Gastroesophageal sphincter (tissue), 4 donors: ENCODE results near the gene ZSCAN31. TPM values are rescaled to one million over a fixed set of nuclear protein-coding genes. Genes with fewer than 3 reads are reported as not detected.
"Not testable (repeated sequence)": the region's sequence is repeated elsewhere in the genome, so short reads cannot be mapped to it uniquely, and the experiment has no call there.

ENCODE experiments used
- ATAC-seq: fragments of 150-250 bp; one replicate; pipeline ENCODE4 v1.9.1; 2016; ENCODE audit warnings: mild to moderate bottlenecking, moderate library complexity
- H3K27ac ChIP-seq, 4 donors: fragments of 200-600 bp; sonication (generic) in 3 of 4; 1 replicate in 3 of 4; 2 replicates in 1 of 4; pipeline ENCODE4 v1.5.1; 2016 to 2019
- H3K27me3 ChIP-seq: fragments of 200-600 bp; sonication (generic); one replicate; pipeline ENCODE4 v1.5.1; 2019
- H3K36me3 ChIP-seq, 2 donors: fragments of 200-600 bp; sonication (generic); one replicate each; pipeline ENCODE4 v1.5.1; 2019; ENCODE audit warnings: control low read depth in 1 of 2
- H3K4me1 ChIP-seq, 3 donors: fragments of 200-600 bp; sonication (generic); 1 replicate in 2 of 3; 2 replicates in 1 of 3; pipeline ENCODE4 v1.5.1; 2016 to 2019; ENCODE audit warnings: control low read depth in 2 of 3
- H3K4me3 ChIP-seq, 2 donors: fragments of 200-600 bp; sonication (generic); one replicate each; pipeline ENCODE4 v1.5.1; 2019; ENCODE audit warnings: mild to moderate bottlenecking in 1 of 2, moderate library complexity in 1 of 2
- H3K9me3 ChIP-seq, 3 donors: fragments of 200-600 bp; sonication (generic); one replicate each; pipeline ENCODE4 v1.5.1; 2017 to 2019; ENCODE audit warnings: control low read depth in 2 of 3
- EP300 ChIP-seq: sonication (generic); formaldehyde crosslinking; IDR thresholded peaks from one replicate; pipeline ENCODE4 v1.6.1; 2017; ENCODE audit warnings: antibody characterized with exemption, mild to moderate bottlenecking
- POLR2A ChIP-seq, 2 donors: fragments of 450-650 bp; IDR thresholded peaks; one replicate each; pipeline ENCODE4 v1.6.1; 2017; ENCODE audit warnings: antibody characterized with exemption in 2 of 2, mild to moderate bottlenecking in 2 of 2, moderate library complexity in 1 of 2
- POLR2AphosphoS5 ChIP-seq: sonication (generic); formaldehyde crosslinking; IDR thresholded peaks from one replicate; pipeline ENCODE4 v1.6.1; 2017; ENCODE audit warnings: antibody characterized with exemption
- WGBS, 2 donors: methylation state at CpG; one replicate each; pipeline ENCODE4 v1.1.5; 2018; ENCODE audit warnings: low coverage in 1 of 2; 5-methylcytosine and 5-hydroxymethylcytosine counted together
- total RNA-seq, 4 donors: library from RNA; depleted of rRNA; stranded (reverse); fragments of >200 nt; gene quantifications; one replicate each; pipeline ENCODE4 v1.1.0, GENCODE V29; 2016
- TF ChIP-seq, protein P1 (sequence below), 4 experiments: fragments of 200-600 bp in 2 of 4; fragments of 450-650 bp in 2 of 4; sonication (generic) in 1 of 4; IDR thresholded peaks; one replicate each; pipeline ENCODE4 v1.5.1; 2017 to 2019; ENCODE audit warnings: antibody characterized with exemption in 4 of 4, mild to moderate bottlenecking in 2 of 4, moderate library complexity in 2 of 4

Gene ZSCAN31
- total RNA-seq, 4 donors from 2014 or later = 14.9 to 32.0 (median 24.8) TPM

DNA sequence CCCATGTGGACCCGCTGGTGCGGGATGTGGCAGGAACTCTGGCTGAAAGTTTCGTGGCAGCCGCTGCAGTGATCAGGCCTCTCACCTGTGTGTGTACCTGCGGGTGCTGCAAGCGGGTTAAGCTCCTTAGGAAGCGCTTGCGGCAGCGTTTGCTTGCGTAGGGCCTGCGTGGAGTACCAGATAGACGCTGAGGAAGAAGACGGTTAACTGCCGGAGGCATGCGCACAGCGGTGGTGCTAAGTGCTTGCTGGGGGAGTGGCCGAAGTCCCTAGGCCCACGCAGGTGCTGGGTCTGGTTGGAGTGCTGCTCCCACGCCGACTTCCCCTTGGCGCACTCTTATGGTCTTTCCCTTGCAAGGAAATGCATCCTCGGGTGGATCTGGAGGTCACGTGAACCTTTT, 23.0 kb downstream of the ZSCAN31 start:
- TF ChIP-seq POLR2AphosphoS5 = no peak
- TF ChIP-seq, protein P1, sequence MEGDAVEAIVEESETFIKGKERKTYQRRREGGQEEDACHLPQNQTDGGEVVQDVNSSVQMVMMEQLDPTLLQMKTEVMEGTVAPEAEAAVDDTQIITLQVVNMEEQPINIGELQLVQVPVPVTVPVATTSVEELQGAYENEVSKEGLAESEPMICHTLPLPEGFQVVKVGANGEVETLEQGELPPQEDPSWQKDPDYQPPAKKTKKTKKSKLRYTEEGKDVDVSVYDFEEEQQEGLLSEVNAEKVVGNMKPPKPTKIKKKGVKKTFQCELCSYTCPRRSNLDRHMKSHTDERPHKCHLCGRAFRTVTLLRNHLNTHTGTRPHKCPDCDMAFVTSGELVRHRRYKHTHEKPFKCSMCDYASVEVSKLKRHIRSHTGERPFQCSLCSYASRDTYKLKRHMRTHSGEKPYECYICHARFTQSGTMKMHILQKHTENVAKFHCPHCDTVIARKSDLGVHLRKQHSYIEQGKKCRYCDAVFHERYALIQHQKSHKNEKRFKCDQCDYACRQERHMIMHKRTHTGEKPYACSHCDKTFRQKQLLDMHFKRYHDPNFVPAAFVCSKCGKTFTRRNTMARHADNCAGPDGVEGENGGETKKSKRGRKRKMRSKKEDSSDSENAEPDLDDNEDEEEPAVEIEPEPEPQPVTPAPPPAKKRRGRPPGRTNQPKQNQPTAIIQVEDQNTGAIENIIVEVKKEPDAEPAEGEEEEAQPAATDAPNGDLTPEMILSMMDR (IDR thresholded peaks at IDR 0.05) = no peak
- TF ChIP-seq EP300 = no peak
- TF ChIP-seq POLR2A (IDR thresholded peaks at IDR 0.05) = no peak
- 75 to 88% methylated on average over 6 to 9 of the region's 23 CpGs for WGBS, 2 donors
- Histone ChIP-seq H3K27me3 (no peaks in the 10 kb centered on the region), H3K27ac (no peak overlapping the region), H3K4me3 (no peak overlapping the region), H3K9me3 (peaks cover 0 to 14% (median 0%) of the 10 kb centered on the region in 3 donors), H3K36me3 (peaks cover 0 to 19% of the 10 kb centered on the region in 2 donors), H3K4me1 (no peaks in the 10 kb centered on the region)
- no peak for ATAC-seq

GRCh38 chr6:28311139-28311823, 24.7 kb downstream of the ZSCAN31 start:
- H3K9me3 ChIP-seq = peaks cover 0 to 31% (median 0%) of the 10 kb centered on the region in 3 donors
- 90% methylated on average over 3 of the region's 9 CpGs; no CpG with 5 or more reads in 1 of the 2 donors for WGBS, 2 donors
- no peak overlapping the region for H3K4me3 ChIP-seq
- no peaks in the 10 kb centered on the region for H3K27me3 ChIP-seq
- no peaks in the 10 kb centered on the region for H3K4me1 ChIP-seq
- H3K36me3 ChIP-seq = peaks cover 0 to 19% of the 10 kb centered on the region in 2 donors
- TF ChIP-seq, protein P1 (IDR thresholded peaks at IDR 0.05) = no peak
- TF ChIP-seq POLR2A (IDR thresholded peaks at IDR 0.05) (no peak), EP300 (no peak)
- no peak overlapping the region for H3K27ac ChIP-seq
- ATAC-seq = no peak

DNA sequence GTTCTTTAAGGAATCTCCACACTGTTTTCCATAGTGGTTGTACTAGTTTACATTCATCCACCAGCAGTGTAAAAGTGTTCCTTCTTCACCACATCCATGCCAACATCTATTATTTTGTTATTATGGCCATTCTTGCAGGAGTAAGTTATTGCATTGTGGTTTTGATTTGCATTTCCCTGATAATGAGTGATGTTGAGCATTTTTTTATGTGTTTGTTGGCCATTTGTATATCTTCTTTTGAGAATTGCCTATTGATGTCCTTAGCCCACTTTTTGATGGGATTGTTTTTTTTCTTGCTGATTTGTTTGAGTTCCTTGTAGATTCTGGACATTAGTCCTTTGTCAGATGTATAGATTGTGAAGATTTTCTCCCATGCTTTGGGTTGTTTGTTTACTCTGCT, 29.6 kb downstream of the ZSCAN31 start:
- H3K27ac ChIP-seq, H3K4me3 ChIP-seq, H3K27me3 ChIP-seq, ATAC-seq, H3K4me1 ChIP-seq: not testable (repeated sequence)
- Histone ChIP-seq H3K36me3 (peaks cover 0 to 26% of the 10 kb centered on the region in 2 donors), H3K9me3 (peaks cover 0 to 33% (median 0%) of the 10 kb centered on the region in 3 donors)

DNA sequence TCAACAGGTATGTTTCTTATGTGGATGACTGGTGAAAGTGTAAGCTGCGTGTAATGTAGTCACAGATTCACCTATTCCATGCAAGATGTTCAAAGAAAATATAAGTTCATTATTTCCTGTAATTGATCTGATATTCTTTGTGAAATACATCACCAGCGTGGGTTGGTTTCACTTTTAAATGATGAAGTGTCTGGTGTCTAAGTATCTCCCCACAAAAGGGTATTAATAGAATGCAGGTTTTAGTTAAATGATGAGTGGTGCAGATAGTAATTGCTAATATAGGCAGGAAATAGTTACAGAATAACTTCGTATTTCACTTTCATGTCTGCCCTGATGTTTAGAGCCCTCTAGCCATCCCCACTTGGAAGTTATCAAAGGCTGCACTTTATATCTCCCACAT, 32.4 kb downstream of the ZSCAN31 start:
- ATAC-seq = no peak

GRCh38 chr6:28296520-28297060, 39.4 kb downstream of the ZSCAN31 start:
- Histone ChIP-seq H3K36me3 (peaks cover 0 to 82% of the 10 kb centered on the region in 2 donors), H3K27ac (no peak overlapping the region), H3K27me3 (no peaks in the 10 kb centered on the region), H3K4me3 (no peak overlapping the region), H3K9me3 (no peaks in the 10 kb centered on the region), H3K4me1 (no peaks in the 10 kb centered on the region)
- 77 to 96% methylated on average over 7 of the region's 7 CpGs for WGBS, 2 donors
- TF ChIP-seq POLR2A (IDR thresholded peaks at IDR 0.05) = no peak
- no peak for TF ChIP-seq EP300
- ATAC-seq = no peak

More for the DNA sequence above, 32.4 kb downstream of the ZSCAN31 start:
- Histone ChIP-seq H3K4me1 (no peaks in the 10 kb centered on the region), H3K9me3 (peaks cover 0 to 28% (median 0%) of the 10 kb centered on the region in 3 donors), H3K36me3 (peaks cover 0 to 52% of the 10 kb centered on the region in 2 donors), H3K27ac (no peak overlapping the region), H3K27me3 (no peaks in the 10 kb centered on the region), H3K4me3 (no peak overlapping the region)
- 82 to 94% methylated on average over 2 to 3 of the region's 3 CpGs for WGBS, 2 donors
- no peak for TF ChIP-seq EP300
- TF ChIP-seq, protein P1 (IDR thresholded peaks at IDR 0.05) = no peak
- TF ChIP-seq POLR2A (IDR thresholded peaks at IDR 0.05) = no peak

GRCh38 chr6:28295326-28295725, 40.6 kb downstream of the ZSCAN31 start:
- ATAC-seq = no peak

More at GRCh38 chr6:28295326-28295725, 40.6 kb downstream of the ZSCAN31 start:
- H3K9me3 ChIP-seq = no peaks in the 10 kb centered on the region
- peaks cover 0 to 70% of the 10 kb centered on the region in 2 donors for H3K36me3 ChIP-seq
- H3K4me1 ChIP-seq = no peaks in the 10 kb centered on the region
- H3K27ac ChIP-seq = no peak overlapping the region
- H3K27me3 ChIP-seq = no peaks in the 10 kb centered on the region
- WGBS, 2 donors = 80 to 89% methylated on average over 5 of the region's 5 CpGs
- no peak overlapping the region for H3K4me3 ChIP-seq
- TF ChIP-seq POLR2A (IDR thresholded peaks at IDR 0.05) = no peak
- no peak for TF ChIP-seq POLR2AphosphoS5
- TF ChIP-seq, protein P1 (IDR thresholded peaks at IDR 0.05) = no peak
- TF ChIP-seq EP300 = no peak
